ENCODE data around the gene TRAPPC8. TPM values are rescaled to one million over a fixed set of nuclear protein-coding genes. Genes with fewer than 3 reads are reported as not detected.

The TRAPPC8 gene
- total and polyA plus RNA-seq, 10 donors = 17.6 to 64.5 (median 50.8) TPM

DNA sequence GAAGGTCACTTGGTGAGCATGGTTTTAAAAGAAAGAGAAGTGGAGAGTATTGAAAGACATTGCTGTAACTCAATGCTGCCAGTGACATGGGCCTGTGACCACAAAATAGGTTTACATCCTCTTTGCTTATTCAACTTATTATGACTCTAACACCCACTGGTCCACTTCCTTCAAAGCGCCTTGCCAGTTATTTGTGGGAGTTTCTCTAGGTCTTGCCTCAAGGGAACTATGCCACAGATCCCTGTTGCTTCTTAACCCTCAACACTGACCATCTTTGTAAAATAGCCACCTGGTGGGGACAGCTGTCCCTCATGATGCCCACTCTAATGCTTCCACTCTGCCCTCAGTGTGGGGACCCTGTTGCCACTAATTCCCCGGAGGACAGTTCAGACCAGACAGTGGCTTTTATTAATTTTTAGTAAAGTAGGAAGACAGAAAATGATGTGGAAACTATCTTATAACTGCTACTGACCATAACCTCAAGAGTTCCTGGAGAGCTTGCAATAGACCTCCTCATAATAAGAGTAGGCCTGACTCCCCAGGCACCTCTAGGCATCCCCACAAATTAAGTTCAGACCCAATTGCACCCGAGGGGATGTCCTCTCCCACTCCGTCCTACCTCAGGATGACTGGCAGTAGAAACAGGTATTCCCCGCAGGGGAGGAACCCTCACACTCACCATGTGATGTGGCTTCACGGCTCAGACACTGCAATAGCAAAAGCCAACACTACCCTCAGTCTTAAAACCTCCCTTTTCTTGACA, 150.9 kb downstream of the TRAPPC8 start:
- DNase-seq = no peak
- H3K4me1 ChIP-seq = no peaks in the 10 kb centered on the region
- intact Hi-C loops (cut with DNase I; ENCODE audit: low total_unique reads) = no loop called here
- TF ChIP-seq POLR2AphosphoS5 (IDR thresholded peaks at IDR 0.05) (no peak), CTCF (IDR thresholded peaks at IDR 0.05 in 8 of 11, conservative IDR thresholded peaks at IDR 0.05 in 3 of 11) (no peak), POLR2A (IDR thresholded peaks at IDR 0.05) (no peak)
- no peak overlapping the region for H3K4me3 ChIP-seq
- H3K27ac ChIP-seq = no peak overlapping the region
- no peaks in the 10 kb centered on the region for H3K27me3 ChIP-seq (replicated peaks in 1 of 7)
- H3K36me3 ChIP-seq = no peaks in the 10 kb centered on the region
- no peaks in the 10 kb centered on the region for H3K9me3 ChIP-seq
- WGBS, 5 donors = 60 to 73% (median 67%) methylated on average over 6 of the region's 6 CpGs

DNA sequence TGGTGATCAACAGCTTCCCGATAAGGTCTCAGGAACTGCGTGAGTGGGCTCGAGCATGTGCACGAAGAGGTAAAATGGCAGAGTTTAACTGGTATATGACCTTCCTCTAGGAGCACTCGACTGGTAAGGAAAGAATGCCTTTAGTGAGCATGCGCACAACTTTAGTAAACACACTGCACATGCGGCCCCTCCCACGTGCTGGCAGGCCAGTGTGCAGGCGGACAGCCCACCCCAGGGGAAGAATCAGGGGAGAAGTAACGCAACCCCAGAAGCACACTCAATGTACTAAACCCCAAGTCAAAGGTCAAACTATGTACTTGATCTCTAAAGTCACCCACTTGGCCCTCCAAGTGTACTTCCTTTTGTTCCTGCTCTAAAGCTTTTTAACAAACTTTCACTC, 153.5 kb downstream of the TRAPPC8 start:
- H3K9me3 ChIP-seq = no peaks in the 10 kb centered on the region
- intact Hi-C loops (cut with DNase I; ENCODE audit: low total_unique reads) = no loop called here

GRCh38 chr18:31783059-31783458, 159.9 kb downstream of the TRAPPC8 start:
- Histone ChIP-seq H3K27ac (no peak overlapping the region), H3K4me3 (no peak overlapping the region), H3K27me3 (replicated peaks in 1 of 7) (no peaks in the 10 kb centered on the region), H3K4me1 (no peaks in the 10 kb centered on the region), H3K9me3 (peaks cover 0 to 25% (median 18%) of the 10 kb centered on the region in 8 donors), H3K36me3 (no peaks in the 10 kb centered on the region)
- TF ChIP-seq CTCF (IDR thresholded peaks at IDR 0.05 in 8 of 11, conservative IDR thresholded peaks at IDR 0.05 in 3 of 11) (no peak), POLR2AphosphoS5 (IDR thresholded peaks at IDR 0.05) (no peak), POLR2A (IDR thresholded peaks at IDR 0.05) (no peak)
- 65 to 86% (median 67%) methylated on average over 3 of the region's 3 CpGs for WGBS, 5 donors
- no peak for DNase-seq
- intact Hi-C loops (cut with DNase I; ENCODE audit: low total_unique reads) = no loop called here

More for the DNA sequence above, 153.5 kb downstream of the TRAPPC8 start:
- no peak for DNase-seq
- WGBS, 5 donors = 71 to 83% (median 78%) methylated on average over 10 of the region's 10 CpGs
- no peaks in the 10 kb centered on the region for H3K27me3 ChIP-seq (replicated peaks in 1 of 7)
- no peak overlapping the region for H3K4me3 ChIP-seq
- TF ChIP-seq CTCF (IDR thresholded peaks at IDR 0.05 in 8 of 11, conservative IDR thresholded peaks at IDR 0.05 in 3 of 11) = no peak
- no peaks in the 10 kb centered on the region for H3K4me1 ChIP-seq
- H3K36me3 ChIP-seq = no peaks in the 10 kb centered on the region
- H3K27ac ChIP-seq = no peak overlapping the region

Small RNA genes lying within 50 kb of the gene (small RNA-seq; reads per million reads assigned to genes)
- gene RNU6-1050P = 0 reads per million in 4 donors

Other genes with a start within 250 kb of the TRAPPC8 start
- gene SLC25A52, start 182.2 kb downstream of the TRAPPC8 start, total RNA-seq = 1 to 10 TPM in 1 of 7 donors, not detected in 6; 1.4 TPM
- gene SLC25A52, start 182.2 kb downstream of the TRAPPC8 start, polyA plus RNA-seq = under 1 TPM in 1 of 3 donors, not detected in 2; 0.09 TPM
- 10 to 100 TPM in 4 of 7 donors, 1 to 10 TPM in 3; 7.2 to 12.9 (median 10.6) TPM for gene RNF125, start 75.7 kb upstream of the TRAPPC8 start, total RNA-seq
- 1 to 10 TPM; 1.8 to 2.8 (median 2.3) TPM for gene RNF125, start 75.7 kb upstream of the TRAPPC8 start, polyA plus RNA-seq
- 10 to 100 TPM; 30.3 to 57.1 (median 43.4) TPM for gene RNF138, start 148.7 kb upstream of the TRAPPC8 start, total RNA-seq
- 10 to 100 TPM; 15.9 to 24.6 (median 17.3) TPM for gene RNF138, start 148.7 kb upstream of the TRAPPC8 start, polyA plus RNA-seq
- gene MEP1B, start 246.9 kb upstream of the TRAPPC8 start, total RNA-seq = under 1 TPM in 2 of 7 donors, not detected in 5; 0.26 to 0.27 TPM
- not detected for gene MEP1B, start 246.9 kb upstream of the TRAPPC8 start, polyA plus RNA-seq